Nephron (organoid): ENCODE results near the gene ATP9A.

ENCODE experiments used
- H3K27ac Mint-ChIP-seq, 3 experiments: 2 replicates each; pipeline ENCODE4 v1.8.0; 2020; ENCODE audit warnings: mixed read lengths in 3 of 3, mild to moderate bottlenecking in 2 of 3, moderate library complexity in 1 of 3
- H3K27me3 Mint-ChIP-seq: 2 replicates; pipeline ENCODE4 v1.8.0; 2021; ENCODE audit warnings: low read depth, mild to moderate bottlenecking, moderate library complexity, mixed read lengths
- H3K36me3 Mint-ChIP-seq: 2 replicates; pipeline ENCODE4 v1.8.0; 2020; ENCODE audit warnings: low read depth, mixed read lengths
- H3K4me1 Mint-ChIP-seq: 2 replicates; pipeline ENCODE4 v1.8.0; 2020; ENCODE audit warnings: mixed read lengths
- H3K4me3 Mint-ChIP-seq, 3 experiments: 2 replicates each; pipeline ENCODE4 v1.8.0; 2020; ENCODE audit warnings: mild to moderate bottlenecking in 3 of 3, mixed read lengths in 3 of 3, moderate library complexity in 2 of 3
- H3K9me3 Mint-ChIP-seq: 2 replicates; pipeline ENCODE4 v1.8.0; 2020; ENCODE audit warnings: mixed read lengths
- CTCF ChIP-seq, 3 experiments: fragments of 200-600 bp; sonication (generic); IDR thresholded peaks; one replicate each; pipeline ENCODE4 v1.5.0; 2021; ENCODE audit warnings: antibody characterized with exemption in 3 of 3; ENCODE audit not compliant: unreplicated experiment in 3 of 3

The ATP9A gene

DNA sequence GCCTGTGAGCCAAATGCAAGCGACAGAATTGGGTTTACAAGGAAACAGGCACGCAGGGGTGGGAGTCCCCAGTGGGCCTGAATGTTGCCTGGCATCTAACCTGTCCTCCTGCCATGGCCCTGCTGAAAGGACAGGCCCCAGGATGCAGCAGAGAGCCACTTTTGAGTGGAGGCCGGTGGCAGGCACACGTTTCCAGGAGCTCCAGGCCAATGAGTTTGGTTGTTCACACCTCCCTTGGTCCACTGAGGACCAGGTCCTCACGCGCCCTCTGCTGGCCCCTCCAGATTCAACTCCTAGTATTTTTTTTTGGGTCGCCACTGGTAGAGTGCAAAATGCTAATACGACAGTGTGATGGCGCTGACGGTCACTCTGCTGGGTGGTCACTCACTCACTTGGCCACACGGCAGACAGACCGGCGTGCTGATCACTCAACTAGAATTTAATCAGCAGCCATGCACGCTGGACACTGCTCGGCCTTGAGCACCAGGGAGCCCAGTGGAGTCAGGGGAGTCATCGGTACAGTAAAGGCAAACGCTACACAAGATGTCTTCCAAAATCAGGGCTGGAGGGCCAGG lies 143.9 kb downstream of the ATP9A start:
- peaks cover 23% of the 10 kb centered on the region for H3K4me1 Mint-ChIP-seq
- no peaks in the 10 kb centered on the region for H3K9me3 Mint-ChIP-seq
- no peak overlapping the region for H3K4me3 Mint-ChIP-seq
- H3K36me3 Mint-ChIP-seq = peaks cover 47% of the 10 kb centered on the region
- peak; percentile 49 to 63 (median 50) for TF ChIP-seq CTCF (IDR thresholded peaks at IDR 0.05; ENCODE audit: unreplicated experiment in 3 of 3)
- peak overlapping the region in 1 of 3 experiments; percentile 41 for H3K27ac Mint-ChIP-seq
- H3K27me3 Mint-ChIP-seq = no peaks in the 10 kb centered on the region

GRCh38 chr20:51623255-51623654 lies 144.9 kb downstream of the ATP9A start:
- H3K4me3 Mint-ChIP-seq = no peak overlapping the region
- H3K9me3 Mint-ChIP-seq = no peaks in the 10 kb centered on the region
- peaks cover 45% of the 10 kb centered on the region for H3K36me3 Mint-ChIP-seq
- H3K4me1 Mint-ChIP-seq = peaks cover 17% of the 10 kb centered on the region
- H3K27ac Mint-ChIP-seq = no peak overlapping the region
- no peaks in the 10 kb centered on the region for H3K27me3 Mint-ChIP-seq
- TF ChIP-seq CTCF (IDR thresholded peaks at IDR 0.05; ENCODE audit: unreplicated experiment in 3 of 3) = no peak

- H3K27ac Mint-ChIP-seq = no peak overlapping the region
These were observed 146.0 kb downstream of the ATP9A start for GRCh38 chr20:51622004-51622874.

DNA sequence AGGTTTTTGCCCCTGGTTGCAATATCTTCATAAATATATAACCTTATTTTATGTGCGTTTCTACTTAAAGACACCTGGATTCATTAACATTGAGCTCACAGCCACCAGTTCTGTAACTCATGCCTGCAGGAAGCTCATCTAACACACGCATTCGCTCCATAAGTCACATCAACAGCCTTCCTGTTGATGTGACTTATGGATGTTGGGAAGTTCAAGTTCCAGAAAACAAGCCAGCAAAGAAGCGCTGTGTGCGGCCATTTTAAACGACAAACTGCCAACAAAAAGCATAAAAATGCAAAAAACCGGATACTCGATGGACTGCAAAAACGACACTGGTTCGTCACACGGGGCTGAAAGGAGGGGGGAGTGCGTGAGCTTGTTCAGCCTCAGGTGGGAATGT lies 147.8 kb downstream of the ATP9A start:
- Mint-ChIP-seq H3K9me3 (no peaks in the 10 kb centered on the region), H3K36me3 (peaks cover 33% of the 10 kb centered on the region), H3K27me3 (no peaks in the 10 kb centered on the region), H3K4me1 (peaks cover 6% of the 10 kb centered on the region), H3K4me3 (no peak overlapping the region), H3K27ac (peak overlapping the region in 2 of 3 experiments; percentile 2 to 72)
- no peak for TF ChIP-seq CTCF (IDR thresholded peaks at IDR 0.05; ENCODE audit: unreplicated experiment in 3 of 3)

More at GRCh38 chr20:51622004-51622874, 146.0 kb downstream of the ATP9A start:
- H3K27me3 Mint-ChIP-seq = no peaks in the 10 kb centered on the region
- H3K4me3 Mint-ChIP-seq = no peak overlapping the region
- H3K36me3 Mint-ChIP-seq = peaks cover 43% of the 10 kb centered on the region
- peaks cover 15% of the 10 kb centered on the region for H3K4me1 Mint-ChIP-seq
- no peak for TF ChIP-seq CTCF (IDR thresholded peaks at IDR 0.05; ENCODE audit: unreplicated experiment in 3 of 3)
- no peaks in the 10 kb centered on the region for H3K9me3 Mint-ChIP-seq

- no peak for TF ChIP-seq CTCF (IDR thresholded peaks at IDR 0.05; ENCODE audit: unreplicated experiment in 3 of 3)
- Mint-ChIP-seq H3K4me3 (no peak overlapping the region), H3K4me1 (peaks cover 4% of the 10 kb centered on the region), H3K27ac (no peak overlapping the region), H3K27me3 (no peaks in the 10 kb centered on the region), H3K9me3 (no peaks in the 10 kb centered on the region), H3K36me3 (peaks cover 40% of the 10 kb centered on the region)
These were observed 152.1 kb downstream of the ATP9A start for GRCh38 chr20:51616060-51616459.
